HCT116 (cell line): Measurements from ENCODE around the gene KRTAP5-3. TPM values are rescaled to one million over a fixed set of nuclear protein-coding genes. Genes with fewer than 3 reads are reported as not detected.

ENCODE experiments used
- ATAC-seq: fragments of 200-7000 bp; cut with Tn5 transposase; 2 replicates; pipeline ENCODE4 v1.9.1; 2020; ENCODE audit warnings: mild to moderate bottlenecking, moderate library complexity
- BruUV-seq: library from RNA; stranded (reverse); fragments of 400-500 nt; replicated peaks from 2 replicates; lab custom pipeline; 2021; lab: Mats Ljungman, UMichigan
- CTCF ChIA-PET: fragments of 300-600 bp; sonication (Branson Sonifier 250); formaldehyde crosslinking; loops from one replicate; lab custom pipeline; 2021; ENCODE audit warnings: antibody characterized with exemption; lab: Charles Lee
- POLR2A ChIA-PET: fragments of 300-600, 350-600 bp; sonication (Branson Sonifier 250); formaldehyde crosslinking; loops from one replicate; lab custom pipeline; 2021; ENCODE audit warnings: antibody characterized with exemption; lab: Charles Lee
- RAD21 ChIA-PET, 2 experiments: fragments of 300-600 bp; sonication (Branson Sonifier 250); formaldehyde crosslinking; loops; one replicate each; lab custom pipeline; 2023; ENCODE audit warnings: low total read pairs in 2 of 2; ENCODE audit not compliant: uncharacterized antibody in 2 of 2, unreplicated experiment in 2 of 2, low non-redundant PET in 1 of 2; lab: Charles Lee
- DNase-seq: peaks from one replicate; pipeline ENCODE4 v3.0.0-alpha.2; 2010; ENCODE audit warnings: low read depth, low spot score
- H2AFZ ChIP-seq: fragments of 200-600 bp; shearing (Covaris generic), sonication (generic); 2 replicates; pipeline ENCODE4 v1.6.1; 2017; ENCODE audit warnings: low read depth, mixed run types, mixed read lengths, antibody characterized with exemption, low read length; ENCODE audit not compliant: poor library complexity, severe bottlenecking
- H3K27ac ChIP-seq: 2 replicates; pipeline ENCODE4 v1.5.1; 2012; ENCODE audit warnings: low read depth, low read length
- H3K27me3 ChIP-seq: fragments of 200-600 bp; sonication (generic); 2 replicates; pipeline ENCODE4 v1.6.1; 2016; ENCODE audit warnings: mixed run types, low read length, mixed read lengths; ENCODE audit not compliant: insufficient read depth
- H3K36me3 ChIP-seq, 2 experiments: fragments of 200-500 bp in 1 of 2; fragments of 200-600 bp in 1 of 2; sonication (Bioruptor generic) in 1 of 2; sonication (generic) in 1 of 2; 2 replicates each; pipeline versions ENCODE4 v1.5.1 to v1.6.1; 2014 to 2016; ENCODE audit warnings: low read length in 2 of 2, inconsistent platforms in 1 of 2, mixed read lengths in 1 of 2, mixed run types in 1 of 2; ENCODE audit not compliant: insufficient read depth in 2 of 2, control insufficient read depth in 1 of 2
- H3K4me1 ChIP-seq, 2 experiments: fragments of 200-600 bp in 1 of 2; sonication (generic) in 1 of 2; 2 replicates each; pipeline versions ENCODE4 v1.5.1 to v1.6.1; 2012 to 2017; ENCODE audit warnings: low read length in 2 of 2, inconsistent platforms in 1 of 2, mild to moderate bottlenecking in 1 of 2, mixed read lengths in 1 of 2, mixed run types in 1 of 2, moderate library complexity in 1 of 2; ENCODE audit not compliant: insufficient read depth in 2 of 2, control insufficient read depth in 1 of 2
- H3K4me2 ChIP-seq: fragments of 200-600 bp; sonication (generic); 2 replicates; pipeline ENCODE4 v1.6.1; 2017; ENCODE audit warnings: mixed run types, low read length, mixed read lengths
- H3K4me3 ChIP-seq, 2 experiments: fragments of 200-600 bp in 1 of 2; sonication (generic) in 1 of 2; replicated peaks in 1 of 2; 2 replicates each; pipeline ENCODE4 v1.5.1; 2011 to 2016; ENCODE audit warnings: low read length in 2 of 2, control low read depth in 1 of 2, low read depth in 1 of 2, mild to moderate bottlenecking in 1 of 2, mixed read lengths in 1 of 2, mixed run types in 1 of 2
- H3K79me2 ChIP-seq: fragments of 200-600 bp; sonication (generic); 2 replicates; pipeline ENCODE4 v1.6.1; 2017; ENCODE audit warnings: mild to moderate bottlenecking, mixed run types, low read length, moderate library complexity, mixed read lengths; ENCODE audit not compliant: insufficient read depth
- H3K9ac ChIP-seq: fragments of 200-600 bp; sonication (generic); 2 replicates; pipeline ENCODE4 v1.6.1; 2016; ENCODE audit warnings: low read length, mixed read lengths
- H3K9me2 ChIP-seq: fragments of 200-600 bp; sonication (generic), shearing (Covaris generic); 2 replicates; pipeline ENCODE4 v1.6.1; 2017; ENCODE audit warnings: mixed run types, mild to moderate bottlenecking, moderate library complexity; ENCODE audit not compliant: insufficient read depth
- H3K9me3 ChIP-seq, 2 experiments: fragments of 200-500 bp in 1 of 2; fragments of 200-600 bp in 1 of 2; sonication (Bioruptor generic) in 1 of 2; sonication (generic) in 1 of 2; 2 replicates each; pipeline ENCODE4 v1.6.1; 2014 to 2017; ENCODE audit warnings: low read length in 2 of 2, mixed read lengths in 2 of 2, inconsistent platforms in 1 of 2, low read depth in 1 of 2, mild to moderate bottlenecking in 1 of 2, mixed run types in 1 of 2, moderate library complexity in 1 of 2; ENCODE audit not compliant: control insufficient read depth in 1 of 2, insufficient read depth in 1 of 2
- H4K20me1 ChIP-seq: fragments of 200-600 bp; sonication (generic), shearing (Covaris generic); 2 replicates; pipeline ENCODE4 v1.6.1; 2017; ENCODE audit warnings: mixed run types, mild to moderate bottlenecking, moderate library complexity; ENCODE audit not compliant: insufficient read depth
- ATF3 ChIP-seq: IDR thresholded peaks from 2 replicates; pipeline ENCODE4 v1.6.1; 2012
- CBX3 ChIP-seq: IDR thresholded peaks from 2 replicates; pipeline ENCODE4 v1.6.1; 2012; ENCODE audit warnings: low read depth
- CTCF ChIP-seq, 3 experiments: fragments of 200-600 bp in 1 of 3; sonication (generic) in 1 of 3; IDR thresholded peaks in 2 of 3; conservative IDR thresholded peaks in 1 of 3; 2 replicates each; pipeline ENCODE4 v1.5.1; 2012 to 2017; ENCODE audit warnings: low read depth in 2 of 3, low read length in 2 of 3, antibody characterized with exemption in 1 of 3, borderline replicate concordance in 1 of 3, control low read depth in 1 of 3, mild to moderate bottlenecking in 1 of 3, mixed read lengths in 1 of 3, mixed run types in 1 of 3, moderate library complexity in 1 of 3; ENCODE audit not compliant: insufficient read depth in 1 of 3
- EGR1 ChIP-seq: IDR thresholded peaks from 2 replicates; pipeline ENCODE4 v1.6.1; 2012; ENCODE audit warnings: low read depth
- ELF1 ChIP-seq: IDR thresholded peaks from 2 replicates; pipeline ENCODE4 v1.6.1; 2012; ENCODE audit warnings: low read depth, borderline replicate concordance
- FOSL1 ChIP-seq: IDR thresholded peaks from 2 replicates; pipeline ENCODE4 v1.6.1; 2012; ENCODE audit warnings: low read depth
- MAX ChIP-seq: IDR thresholded peaks from 2 replicates; pipeline ENCODE4 v1.6.1; 2012
- POLR2AphosphoS5 ChIP-seq: IDR thresholded peaks from 2 replicates; pipeline ENCODE4 v1.6.1; 2011; ENCODE audit warnings: mild to moderate bottlenecking, low read depth, low read length, moderate library complexity
- RAD21 ChIP-seq: IDR thresholded peaks from 2 replicates; pipeline ENCODE4 v1.6.1; 2012; ENCODE audit warnings: low read depth, mild to moderate bottlenecking
- REST ChIP-seq: IDR thresholded peaks from 2 replicates; pipeline ENCODE4 v1.6.1; 2012; ENCODE audit warnings: low read depth
- SIN3A ChIP-seq: IDR thresholded peaks from 2 replicates; pipeline ENCODE4 v1.6.1; 2012; ENCODE audit warnings: low read depth
- SRF ChIP-seq: IDR thresholded peaks from 2 replicates; pipeline ENCODE4 v1.6.1; 2012; ENCODE audit warnings: low read depth
- TCF7L2 ChIP-seq: IDR thresholded peaks from 2 replicates; pipeline ENCODE4 v1.7.0; 2011; ENCODE audit warnings: borderline replicate concordance, inconsistent platforms; ENCODE audit not compliant: insufficient read depth, insufficient read length; ENCODE audit errors: extremely low read depth
- ZBTB33 ChIP-seq: IDR thresholded peaks from 2 replicates; pipeline ENCODE4 v1.6.1; 2011; ENCODE audit warnings: mild to moderate bottlenecking, low read length, moderate library complexity; ENCODE audit not compliant: insufficient replicate concordance; ENCODE audit errors: extremely low read depth
- ZFX ChIP-seq: fragments of 450-650 bp; IDR thresholded peaks from 2 replicates; pipeline ENCODE4 v1.6.1; 2017
- ZNF274 ChIP-seq: fragments of 200-500 bp; sonication (Bioruptor generic); IDR thresholded peaks from 2 replicates; pipeline ENCODE4 v1.6.1; 2014; ENCODE audit warnings: mild to moderate bottlenecking, low read depth, low read length, inconsistent platforms
- intact Hi-C: fragments of 100-400 bp; cut with micrococcal nuclease; formaldehyde crosslinking; loops from 2 replicates; pipeline ENCODE4 v1.10.0; 2022
- total RNA-seq: library from RNA; stranded (reverse); gene quantifications from one replicate; pipeline ENCODE4 v1.2.1, GENCODE V29; 2021; ENCODE audit not compliant: unreplicated experiment

Gene KRTAP5-3
- total RNA-seq, 1 experiment from 2014 or later = not detected

- H2AFZ ChIP-seq = no peak overlapping the region
- no peak overlapping the region for H3K4me2 ChIP-seq
- no peaks in the 10 kb centered on the region for H3K27me3 ChIP-seq
- CTCF ChIA-PET = interaction anchor here (1.0 kb wide), 1 partner anchor 25 kb away, joined by 3 read pairs; no protein-coding TSS in a partner anchor
- DNase-seq (no peak), ATAC-seq (no peak)
- RAD21 ChIA-PET = no interaction called here
- TF ChIP-seq CBX3 = no peak
- no peak for TF ChIP-seq EGR1
- no peak for TF ChIP-seq ATF3
- no peak for TF ChIP-seq SIN3A
- TF ChIP-seq ZFX = no peak
- TF ChIP-seq SRF = no peak
- TF ChIP-seq ELF1 = no peak
- TF ChIP-seq RAD21 = no peak
- no peak for TF ChIP-seq FOSL1
- no peak for TF ChIP-seq MAX
- no peak for TF ChIP-seq ZNF274
- TF ChIP-seq REST = no peak
- no peak for TF ChIP-seq CTCF (IDR thresholded peaks at IDR 0.05 in 2 of 3, conservative IDR thresholded peaks at IDR 0.05 in 1 of 3; ENCODE audit: borderline replicate concordance in 1 of 3, insufficient read depth in 1 of 3, low read depth in 2 of 3, low read length in 2 of 3)
- no peak for TF ChIP-seq TCF7L2
- no peak for TF ChIP-seq ZBTB33
- TF ChIP-seq POLR2AphosphoS5 = no peak
- H3K27ac ChIP-seq = no peak overlapping the region
- no peaks in the 10 kb centered on the region for H3K9me3 ChIP-seq
- H3K9ac ChIP-seq = no peak overlapping the region
- H3K36me3 ChIP-seq = no peaks in the 10 kb centered on the region
- no peak overlapping the region for H3K4me3 ChIP-seq
- H3K4me1 ChIP-seq = peaks cover 16 to 29% of the 10 kb centered on the region in 2 experiments; a peak in 3 of 4 replicates
- no TSS peak for BruUV-seq
- intact Hi-C loops = no loop called here
- H3K9me2 ChIP-seq = no peaks in the 10 kb centered on the region
- H3K79me2 ChIP-seq = peaks cover 3% of the 10 kb centered on the region; the same call in 1 of the 2 replicates
- H4K20me1 ChIP-seq = no peaks in the 10 kb centered on the region
- POLR2A ChIA-PET = no interaction called here
These were observed 38.2 kb downstream of the KRTAP5-3 start for GRCh38 chr11:1570001-1570453.
